Measurements from ENCODE around the gene DUT.

Gene DUT

DNA sequence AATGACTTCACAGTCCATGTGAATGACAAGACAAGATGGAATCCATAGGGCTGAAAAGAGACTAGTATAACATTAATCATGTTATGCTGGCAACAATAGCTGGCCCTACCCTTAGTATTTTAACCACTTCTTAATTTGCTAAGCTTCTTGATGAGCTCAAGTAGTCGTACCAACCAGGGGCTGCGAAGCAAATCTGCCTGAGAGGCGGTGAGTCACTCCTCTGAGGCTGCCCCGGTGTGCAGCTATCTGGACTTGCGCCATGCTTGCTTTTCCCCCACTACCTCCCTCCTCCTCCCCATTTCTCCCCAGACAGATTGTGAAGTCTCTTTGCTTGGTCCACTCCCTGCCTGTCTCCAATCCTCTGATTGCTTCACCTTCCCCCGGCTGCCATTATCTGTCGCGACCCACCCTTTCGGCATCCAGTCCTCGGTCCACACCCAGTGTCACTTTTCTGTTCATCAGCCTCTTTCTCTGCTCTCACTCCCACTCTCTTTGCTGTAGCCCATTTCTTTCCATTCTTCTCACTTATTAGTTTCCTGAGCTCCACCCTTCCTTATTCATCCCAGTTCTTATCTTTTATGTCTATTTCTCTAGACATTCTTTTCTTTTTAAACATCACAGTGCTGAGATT is 42.7 kb downstream of the DUT start:
- DNase-seq: no peak

DNA sequence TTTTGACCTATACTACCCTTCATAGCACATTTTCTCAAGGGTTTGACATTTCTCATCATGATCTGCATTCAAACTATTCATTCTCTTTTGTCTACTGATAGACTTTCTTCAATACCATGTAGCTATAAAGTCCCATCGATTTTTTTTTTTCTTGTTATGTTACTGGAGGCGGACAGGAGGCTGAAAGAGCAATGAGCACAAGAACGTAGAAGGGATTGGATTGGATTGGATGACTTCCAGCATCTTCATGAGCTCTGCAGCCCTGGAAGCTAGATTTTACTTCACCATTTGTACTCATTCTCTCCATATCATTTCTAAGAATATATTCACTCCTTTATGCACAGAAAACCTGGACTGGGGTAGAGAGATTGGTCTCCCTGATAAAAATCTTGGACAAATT is 43.2 kb downstream of the DUT start:
- no peak for DNase-seq

DNA sequence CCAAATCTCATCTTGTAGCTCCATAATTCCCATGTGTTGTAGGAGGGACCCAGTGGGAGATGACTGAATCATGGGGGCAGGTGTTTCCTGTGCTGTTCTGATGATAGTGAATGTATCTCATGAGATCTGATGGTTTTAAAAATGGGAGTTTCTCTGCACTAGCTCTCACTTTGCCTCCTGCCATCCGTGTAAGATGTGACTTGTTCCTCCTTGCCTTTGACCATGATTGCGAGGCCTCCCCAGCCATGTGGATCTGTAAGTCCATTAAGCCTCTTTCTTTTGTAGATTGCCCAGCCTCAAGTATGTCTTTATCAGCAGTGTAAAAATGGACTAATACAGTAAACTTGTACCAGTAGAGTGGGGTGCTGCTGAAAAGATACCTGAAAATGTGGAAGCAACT is 44.5 kb downstream of the DUT start:
- no peak for DNase-seq

DNA sequence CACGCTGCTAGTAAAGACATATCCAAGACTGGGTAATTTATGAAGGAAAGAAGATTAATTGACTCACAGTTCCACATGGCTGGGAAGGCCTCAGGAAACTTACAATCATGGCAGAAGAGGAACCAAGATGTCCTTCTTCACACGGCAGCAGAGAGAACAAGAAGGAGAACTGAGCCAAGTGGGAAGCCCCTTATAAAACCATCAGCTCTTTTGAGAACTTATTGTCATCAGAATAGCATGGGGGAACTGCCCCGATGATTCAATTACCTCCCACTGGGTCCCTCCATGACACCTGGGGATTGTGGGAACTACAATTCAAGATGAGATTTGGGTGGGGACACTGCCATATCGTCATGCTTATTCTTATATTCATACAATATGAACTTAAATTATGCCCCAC is 49.0 kb downstream of the DUT start:
- no peak for DNase-seq

DNA sequence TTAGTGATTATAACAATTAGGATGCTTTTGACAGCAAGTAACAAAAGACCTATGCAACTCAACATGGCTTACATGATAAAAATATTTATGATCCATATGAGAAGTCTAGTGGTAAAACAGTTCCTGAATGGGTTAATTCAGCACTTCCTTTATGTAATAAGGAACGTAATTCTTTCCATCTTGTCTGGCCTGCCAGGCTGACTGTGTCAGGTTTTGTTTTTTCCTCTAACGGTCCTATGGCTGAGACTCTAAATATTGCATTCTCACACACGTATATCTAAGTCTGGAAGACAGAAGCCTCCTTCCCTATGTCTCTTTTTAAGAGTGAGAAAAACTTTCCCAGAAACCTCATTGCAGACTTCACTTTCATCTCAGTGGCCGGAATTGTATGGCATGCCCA is 50.6 kb downstream of the DUT start:
- no peak for DNase-seq

DNA sequence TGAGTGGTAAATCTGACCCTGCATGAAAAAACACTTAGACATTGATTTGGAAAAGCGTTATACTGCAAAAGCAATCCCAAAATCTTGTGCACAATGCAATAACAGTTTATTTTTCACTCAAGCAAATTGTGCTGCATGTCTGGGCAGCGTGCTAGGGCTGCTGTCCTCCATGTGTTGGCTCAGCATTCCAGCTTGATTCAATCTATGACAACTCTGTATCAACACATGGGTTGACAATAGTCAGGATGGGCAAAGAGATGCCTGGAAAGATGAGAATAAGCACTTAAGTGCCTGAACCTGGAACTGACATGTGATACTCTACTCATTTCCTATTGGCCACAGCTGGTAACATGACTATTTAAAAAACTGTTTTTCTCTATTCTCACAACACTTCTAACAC is 51.8 kb downstream of the DUT start:
- DNase-seq: no peak

DNA sequence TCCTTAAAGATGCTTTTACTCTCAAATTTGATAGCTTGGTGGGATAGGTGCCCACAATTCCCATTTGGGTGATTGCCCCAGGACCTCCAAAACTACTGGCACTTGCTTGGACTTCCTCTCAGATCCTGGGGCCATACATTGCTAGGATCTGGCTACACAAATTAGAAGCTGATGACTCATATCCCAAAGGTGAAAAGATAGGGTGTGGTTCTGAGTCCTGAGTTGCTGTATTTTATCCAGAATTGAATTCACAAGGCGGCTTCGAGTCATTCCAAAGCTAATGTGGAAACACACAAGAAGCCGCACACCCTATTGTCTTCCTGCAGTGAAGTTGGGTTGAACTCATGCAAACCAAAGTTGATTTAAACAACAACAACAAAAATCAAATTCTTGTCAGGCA is 53.4 kb downstream of the DUT start:
- no peak for DNase-seq

DNA sequence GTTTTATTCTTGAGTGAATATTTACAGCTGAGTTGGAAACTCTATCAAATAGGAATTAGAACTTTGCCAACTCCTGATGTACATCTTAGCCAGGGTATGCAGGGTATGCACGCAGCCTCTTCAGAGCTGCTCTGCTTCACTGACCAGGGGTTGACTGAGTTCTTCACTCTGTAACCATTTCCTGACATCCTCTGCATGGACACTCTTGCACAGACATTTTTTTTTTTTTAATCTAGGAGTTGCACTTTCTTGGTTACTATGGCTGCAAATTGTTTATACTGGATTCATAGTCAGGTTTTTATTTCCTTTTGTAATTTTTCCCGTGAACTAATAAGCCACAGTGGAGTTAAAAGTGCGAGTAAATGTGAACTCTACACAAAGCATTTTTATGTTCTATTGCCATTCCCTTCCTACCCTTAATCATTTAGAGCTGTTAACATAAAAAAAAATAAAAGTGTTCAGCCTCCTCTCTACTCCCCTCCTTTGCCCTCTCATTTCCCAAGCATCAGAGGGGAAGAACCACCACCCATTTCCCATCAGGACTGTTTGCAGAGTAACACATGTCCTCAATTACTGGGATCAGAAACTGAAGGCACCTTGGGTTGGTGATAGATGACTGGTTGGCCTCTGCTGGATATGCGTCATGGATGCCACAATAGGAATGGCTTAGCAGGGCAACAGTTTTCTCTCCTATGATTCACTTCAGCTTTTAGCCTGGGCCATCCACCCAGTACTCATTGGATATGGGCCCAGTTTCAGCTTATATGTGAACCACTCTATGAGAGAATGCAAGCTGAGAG is 54.0 kb downstream of the DUT start:
- DNase-seq: no peak

DNA sequence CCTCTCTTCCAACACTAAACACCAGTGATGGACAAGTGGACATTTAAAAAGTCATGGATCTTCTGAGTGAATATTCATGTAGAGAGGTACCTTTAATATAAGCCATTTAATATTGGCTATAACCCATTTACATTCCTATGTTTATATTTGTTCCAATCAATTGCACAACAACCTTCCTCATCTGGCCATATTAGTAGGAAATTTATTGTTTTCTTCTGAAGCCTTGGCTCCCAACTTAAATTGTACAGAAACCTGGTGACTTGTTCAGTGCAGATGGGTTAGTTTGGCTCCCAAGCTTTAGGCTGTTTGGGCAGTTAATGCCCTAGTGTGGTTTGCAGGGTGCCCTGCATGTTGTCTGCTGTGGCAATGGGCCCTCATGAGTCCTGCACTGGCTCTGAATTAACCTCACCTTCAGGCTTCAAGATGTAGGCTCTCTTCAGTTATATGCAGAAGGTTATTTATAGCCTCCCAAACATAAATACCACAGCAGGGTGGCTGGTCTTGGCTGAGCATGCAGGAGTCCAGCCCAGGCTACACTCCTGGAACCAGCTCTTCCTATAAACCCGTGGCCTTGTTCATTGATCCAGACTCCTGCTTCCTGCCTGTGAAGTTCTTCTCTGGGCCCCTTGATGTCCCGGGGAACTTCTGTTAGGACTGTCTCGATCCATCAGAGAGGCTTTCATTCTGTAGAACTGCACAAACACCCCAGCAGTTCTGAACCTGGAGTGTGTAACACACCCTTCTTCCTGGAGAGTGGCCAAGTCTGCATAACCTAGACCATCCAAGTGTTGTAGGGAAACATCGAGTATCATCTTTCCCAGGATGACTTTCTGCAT is 57.0 kb downstream of the DUT start:
- DNase-seq: no peak

DNA sequence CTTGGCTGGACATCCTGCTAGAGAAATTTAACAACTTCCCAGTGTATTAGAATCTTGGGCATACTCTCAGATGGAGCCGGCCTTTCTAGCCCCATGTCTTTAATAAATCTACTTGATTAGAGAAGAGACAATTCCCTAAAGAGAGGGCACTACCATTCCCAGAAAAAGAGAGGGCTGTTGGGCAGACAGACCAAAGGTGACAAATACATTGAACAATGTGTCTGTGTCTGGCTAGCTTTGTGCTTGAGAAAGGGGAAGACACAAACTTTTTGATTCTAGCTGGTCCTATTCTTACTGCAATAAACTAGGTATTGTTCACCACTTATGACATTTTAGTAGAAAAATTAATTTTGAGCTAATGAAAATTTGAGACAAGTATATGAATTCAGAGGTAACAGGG is 57.7 kb downstream of the DUT start:
- no peak for DNase-seq

DNA sequence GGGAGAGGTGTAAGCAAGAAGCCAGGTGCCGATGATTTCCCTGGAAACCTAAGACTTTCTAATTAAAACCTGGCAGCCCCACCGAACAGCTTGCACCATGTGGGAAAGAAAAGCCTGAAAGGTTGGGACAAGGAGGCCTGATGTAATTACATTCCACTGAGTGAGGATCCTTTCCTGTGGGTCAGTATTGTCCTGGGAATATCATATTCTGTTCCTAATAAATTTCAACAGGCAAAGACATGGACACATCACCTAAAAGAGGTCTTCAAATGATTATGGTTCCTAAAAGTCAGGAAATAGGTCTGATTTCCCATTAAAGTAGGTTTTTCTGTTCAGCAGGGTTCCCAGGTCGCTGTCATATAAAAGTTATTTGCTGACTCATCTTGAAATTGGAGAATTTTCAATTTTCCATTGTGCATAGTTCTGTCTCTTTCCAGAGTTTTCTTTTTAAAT is 58.5 kb downstream of the DUT start:
- DNase-seq: no peak

DNA sequence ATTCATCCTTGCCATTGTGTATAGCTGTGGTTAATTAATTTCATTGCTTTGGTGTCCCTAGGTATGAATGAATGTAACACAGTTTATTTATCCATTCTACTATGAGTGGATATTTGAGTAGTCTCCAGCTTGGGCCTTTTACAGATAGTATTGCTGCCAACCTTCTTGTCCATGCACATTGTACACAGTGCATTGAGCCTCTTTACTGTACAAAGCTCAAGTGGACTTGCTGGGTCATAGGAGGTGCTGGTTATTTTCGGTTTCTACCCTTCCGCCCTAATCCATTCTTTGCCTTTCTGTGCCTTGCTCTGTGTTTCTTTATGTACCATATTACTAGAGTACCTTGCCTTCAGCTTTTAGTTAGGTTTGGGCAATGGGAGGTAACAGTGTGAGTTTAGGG is 60.7 kb downstream of the DUT start:
- no peak for DNase-seq

DNA sequence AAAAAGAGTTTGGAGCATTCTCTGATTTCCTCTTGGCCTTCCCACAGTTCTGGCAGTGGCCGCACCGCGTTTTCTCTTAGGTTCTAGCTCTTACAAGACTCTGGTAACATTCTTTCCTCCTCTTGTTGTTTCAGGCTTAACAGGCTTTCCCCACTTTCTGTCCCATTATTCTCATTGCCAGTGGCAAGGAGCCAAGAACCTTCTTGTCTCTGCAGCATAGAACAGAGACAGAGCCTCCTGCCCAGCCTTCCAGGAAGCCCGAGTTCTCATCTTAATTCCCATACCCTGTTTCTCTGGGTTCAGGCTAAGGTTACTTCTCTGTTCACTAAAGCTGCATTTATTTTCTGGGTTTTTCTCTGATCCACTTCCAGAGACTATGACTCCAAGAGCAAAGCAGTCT is 61.1 kb downstream of the DUT start:
- DNase-seq: no peak

Data from activated CD4-positive, alpha-beta T cell treated with anti-CD3 and anti-CD28 coated beads, Interleukin-2, amount 50 U/mL, for 1 hour (primary cell).